MM.1S (cell line): Measurements from ENCODE around the gene TBX1.

Experiments
- EZH2 ChIP-seq: fragments of 300-600 bp; sonication (generic); optimal IDR thresholded peaks from 2 replicates; pipeline ENCODE3; 2017; ENCODE audit warnings: low read depth, mild to moderate bottlenecking, antibody characterized with exemption, low read length, mixed read lengths
- EZH2phosphoT487 ChIP-seq: fragments of 300-600 bp; sonication (generic); IDR thresholded peaks from 2 replicates; pipeline ENCODE4 v1.6.1; 2018; ENCODE audit warnings: antibody characterized with exemption, low read length
- TF ChIP-seq, protein P1 (sequence below): fragments of 300-600 bp; sonication (generic); IDR thresholded peaks from 2 replicates; pipeline ENCODE4 v1.5.1; 2016; ENCODE audit warnings: antibody characterized with exemption, low read length, mixed read lengths

- TF ChIP-seq EZH2 = no peak
- TF ChIP-seq, protein P1, sequence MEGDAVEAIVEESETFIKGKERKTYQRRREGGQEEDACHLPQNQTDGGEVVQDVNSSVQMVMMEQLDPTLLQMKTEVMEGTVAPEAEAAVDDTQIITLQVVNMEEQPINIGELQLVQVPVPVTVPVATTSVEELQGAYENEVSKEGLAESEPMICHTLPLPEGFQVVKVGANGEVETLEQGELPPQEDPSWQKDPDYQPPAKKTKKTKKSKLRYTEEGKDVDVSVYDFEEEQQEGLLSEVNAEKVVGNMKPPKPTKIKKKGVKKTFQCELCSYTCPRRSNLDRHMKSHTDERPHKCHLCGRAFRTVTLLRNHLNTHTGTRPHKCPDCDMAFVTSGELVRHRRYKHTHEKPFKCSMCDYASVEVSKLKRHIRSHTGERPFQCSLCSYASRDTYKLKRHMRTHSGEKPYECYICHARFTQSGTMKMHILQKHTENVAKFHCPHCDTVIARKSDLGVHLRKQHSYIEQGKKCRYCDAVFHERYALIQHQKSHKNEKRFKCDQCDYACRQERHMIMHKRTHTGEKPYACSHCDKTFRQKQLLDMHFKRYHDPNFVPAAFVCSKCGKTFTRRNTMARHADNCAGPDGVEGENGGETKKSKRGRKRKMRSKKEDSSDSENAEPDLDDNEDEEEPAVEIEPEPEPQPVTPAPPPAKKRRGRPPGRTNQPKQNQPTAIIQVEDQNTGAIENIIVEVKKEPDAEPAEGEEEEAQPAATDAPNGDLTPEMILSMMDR = no peak
- TF ChIP-seq EZH2phosphoT487 = no peak
Observed at GRCh38 chr22:19738664-19739447, 21.7 kb upstream of the TBX1 start.
